H1 (cell line): ENCODE measurements around the gene CNOT2. TPM values are rescaled to one million over a fixed set of nuclear protein-coding genes. Genes with fewer than 3 reads are reported as not detected.

Source experiments
- CTCF ChIA-PET: fragments of 300-600 bp; sonication (Branson Sonifier 250); formaldehyde crosslinking; loops from one replicate; lab custom pipeline; 2021; ENCODE audit not compliant: partially characterized antibody; lab: Charles Lee
- POLR2A ChIA-PET: fragments of 300-600 bp; sonication (Branson Sonifier 250); formaldehyde crosslinking; loops from one replicate; lab custom pipeline; 2021; ENCODE audit warnings: inconsistent platforms; ENCODE audit not compliant: partially characterized antibody; lab: Charles Lee
- DNase-seq, 2 experiments: peaks; one replicate each; pipeline versions ENCODE4 v3.0.0 to v3.0.0-alpha.2; 2010 to 2022; ENCODE audit warnings: low spot score in 2 of 2, low read depth in 1 of 2, mixed read lengths in 1 of 2
- FAIRE-seq: peaks from 2 replicates; lab custom pipeline; 2011; peaks lifted over from hg19 to GRCh38; lab: Jason Lieb, UNC
- H2AFZ ChIP-seq: 2 replicates; pipeline ENCODE4 v1.8.1; 2012; ENCODE audit warnings: low read length, inconsistent platforms
- H2AK5ac ChIP-seq: 2 replicates; pipeline ENCODE4 v1.6.1; 2013; ENCODE audit warnings: low read depth, low read length
- H2BK120ac ChIP-seq: replicated peaks from 2 replicates; pipeline ENCODE3; 2013; ENCODE audit warnings: low read depth, low read length, inconsistent platforms
- H2BK12ac ChIP-seq: 2 replicates; pipeline ENCODE4 v1.6.1; 2013; ENCODE audit warnings: low read depth, low read length
- H2BK15ac ChIP-seq: 2 replicates; pipeline ENCODE4 v1.6.1; 2013; ENCODE audit warnings: low read length
- H2BK20ac ChIP-seq: 2 replicates; pipeline ENCODE4 v1.6.1; 2013; ENCODE audit warnings: low read length
- H2BK5ac ChIP-seq: 2 replicates; pipeline ENCODE4 v1.6.1; 2013; ENCODE audit warnings: low read depth, low read length
- H3K14ac ChIP-seq: 2 replicates; pipeline ENCODE4 v1.6.1; 2013; ENCODE audit warnings: inconsistent platforms; ENCODE audit not compliant: insufficient read length
- H3K18ac ChIP-seq: 2 replicates; pipeline ENCODE4 v1.6.1; 2013; ENCODE audit warnings: low read length; ENCODE audit errors: extremely low read depth
- H3K23ac ChIP-seq: 2 replicates; pipeline ENCODE4 v1.6.1; 2013; ENCODE audit warnings: inconsistent platforms; ENCODE audit not compliant: insufficient read length
- H3K23me2 ChIP-seq: 2 replicates; pipeline ENCODE4 v1.6.1; 2013; ENCODE audit warnings: low read depth, low read length
- H3K27ac ChIP-seq: 2 replicates; pipeline ENCODE4 v1.6.1; 2011; ENCODE audit warnings: low read depth, low read length, inconsistent platforms
- H3K27me3 ChIP-seq, 4 experiments: replicated peaks in 1 of 4; 1 replicate in 1 of 4; 2 replicates in 3 of 4; pipeline versions ENCODE4 v1.6.1 to v1.8.1; 2011 to 2013; ENCODE audit warnings: low read length in 3 of 4, mild to moderate bottlenecking in 3 of 4, inconsistent platforms in 2 of 4, mixed read lengths in 2 of 4, moderate library complexity in 1 of 4; ENCODE audit not compliant: control insufficient read depth in 3 of 4, insufficient read depth in 3 of 4; ENCODE audit errors: extremely low read depth in 1 of 4
- H3K36me3 ChIP-seq, 4 experiments: 2 replicates each; pipeline versions ENCODE4 v1.6.1 to v1.8.1; 2011 to 2013; ENCODE audit warnings: mild to moderate bottlenecking in 4 of 4, low read length in 3 of 4, moderate library complexity in 2 of 4, control low read depth in 1 of 4, inconsistent platforms in 1 of 4; ENCODE audit not compliant: insufficient read depth in 4 of 4, control insufficient read depth in 2 of 4
- H3K4ac ChIP-seq: replicated peaks from 2 replicates; pipeline ENCODE3; 2013; ENCODE audit warnings: low read length, low read depth, mixed read lengths, inconsistent platforms; ENCODE audit not compliant: insufficient read length
- H3K4me1 ChIP-seq, 4 experiments: replicated peaks in 1 of 4; 1 replicate in 1 of 4; 2 replicates in 3 of 4; pipeline versions ENCODE4 v1.6.1 to v1.8.1; 2011 to 2013; ENCODE audit warnings: low read length in 3 of 4, inconsistent platforms in 2 of 4, mixed read lengths in 1 of 4; ENCODE audit not compliant: insufficient read depth in 4 of 4, control insufficient read depth in 3 of 4
- H3K4me2 ChIP-seq, 2 experiments: 2 replicates each; pipeline versions ENCODE4 v1.6.1 to v1.8.1; 2011 to 2013; ENCODE audit warnings: low read depth in 2 of 2, low read length in 2 of 2, control low read depth in 1 of 2, inconsistent platforms in 1 of 2, mild to moderate bottlenecking in 1 of 2; ENCODE audit not compliant: insufficient read depth in 1 of 2
- H3K4me3 ChIP-seq, 4 experiments: fragments of 200-600, 300-600 bp in 1 of 4; sonication (generic), shearing (Covaris generic), sonication (Bioruptor Twin) in 1 of 4; 2 replicates each; pipeline versions ENCODE4 v1.5.1 to v1.8.1; 2011 to 2016; ENCODE audit warnings: low read length in 4 of 4, low read depth in 3 of 4, control low read depth in 2 of 4, inconsistent platforms in 2 of 4, mild to moderate bottlenecking in 2 of 4, mixed read lengths in 1 of 4, moderate library complexity in 1 of 4; ENCODE audit not compliant: insufficient read depth in 2 of 4; ENCODE audit errors: extremely low read depth in 1 of 4
- H3K56ac ChIP-seq: replicated peaks from 2 replicates; pipeline ENCODE3; 2013; ENCODE audit warnings: low read depth, mild to moderate bottlenecking, mixed read lengths, low read length, inconsistent platforms; ENCODE audit not compliant: insufficient read length
- H3K79me1 ChIP-seq: 2 replicates; pipeline ENCODE4 v1.6.1; 2013; ENCODE audit warnings: low read depth, low read length, control low read depth
- H3K79me2 ChIP-seq, 2 experiments: 2 replicates each; pipeline versions ENCODE4 v1.6.1 to v1.8.1; 2012 to 2013; ENCODE audit warnings: low read length in 2 of 2, mild to moderate bottlenecking in 2 of 2, inconsistent platforms in 1 of 2; ENCODE audit not compliant: insufficient read depth in 2 of 2, control insufficient read depth in 1 of 2
- H3K9ac ChIP-seq, 4 experiments: replicated peaks in 1 of 4; 1 replicate in 1 of 4; 2 replicates in 3 of 4; pipeline versions ENCODE4 v1.6.1 to v1.8.1; 2011 to 2013; ENCODE audit warnings: low read depth in 3 of 4, low read length in 3 of 4, control low read depth in 2 of 4, mild to moderate bottlenecking in 2 of 4, moderate library complexity in 2 of 4, inconsistent platforms in 1 of 4; ENCODE audit errors: extremely low read depth in 1 of 4
- H3K9me3 ChIP-seq, 2 experiments: 2 replicates each; pipeline versions ENCODE4 v1.6.1 to v1.8.1; 2012 to 2013; ENCODE audit warnings: mild to moderate bottlenecking in 2 of 2, moderate library complexity in 2 of 2, control low read depth in 1 of 2, inconsistent platforms in 1 of 2, low read depth in 1 of 2, low read length in 1 of 2, mixed read lengths in 1 of 2; ENCODE audit not compliant: insufficient read depth in 2 of 2
- H4K20me1 ChIP-seq, 2 experiments: replicated peaks in 1 of 2; 2 replicates each; pipeline versions ENCODE3 to v1.8.1; 2011 to 2013; ENCODE audit warnings: inconsistent platforms in 2 of 2, low read length in 2 of 2, mild to moderate bottlenecking in 1 of 2; ENCODE audit not compliant: insufficient read depth in 2 of 2, control insufficient read depth in 1 of 2
- H4K5ac ChIP-seq: 2 replicates; pipeline ENCODE4 v1.6.1; 2013; ENCODE audit warnings: low read length, low read depth, mixed read lengths, inconsistent platforms; ENCODE audit not compliant: insufficient read length
- H4K8ac ChIP-seq: 2 replicates; pipeline ENCODE4 v1.8.0; 2013; ENCODE audit warnings: mild to moderate bottlenecking, moderate library complexity, low read length, inconsistent platforms; ENCODE audit not compliant: insufficient read depth; ENCODE audit errors: extremely low read depth
- H4K91ac ChIP-seq: replicated peaks from 2 replicates; pipeline ENCODE3; 2013; ENCODE audit warnings: low read length, mixed read lengths, inconsistent platforms; ENCODE audit not compliant: insufficient read length
- polyA plus RNA-seq, 7 experiments: library from polyadenylated mRNA; depleted of rRNA in 3 of 7; stranded (reverse) in 5 of 7; unstranded in 2 of 7; fragments of >200 nt in 5 of 7; fragments of 200-250 nt in 2 of 7; gene quantifications; 1 replicate in 5 of 7; 2 replicates in 1 of 7; 4 replicates in 1 of 7; pipeline versions ENCODE4 v1.2.1 to v1.2.3, GENCODE V29; 2011 to 2013; ENCODE audit warnings: missing spikeins in 2 of 7, mixed read lengths in 2 of 7
- total RNA-seq: library from RNA; stranded (reverse); fragmentation: NEBNext Ultra II Directional; extraction: Animal tissue kit (Norgen Biotek cat#: 25700); gene quantifications from 2 replicates; pipeline ENCODE4 v1.2.1, GENCODE V29; 2021
- TF ChIP-seq, protein P1 (sequence below): IDR thresholded peaks from 2 replicates; pipeline ENCODE4 v1.6.1; 2012; ENCODE audit warnings: inconsistent platforms

CNOT2 gene
- total and polyA plus RNA-seq, 2 of the 8 experiments (the other 6 are each of a cell fraction or from before 2014, with no cell fraction given), result 61.2 to 64.8 TPM

DNA sequence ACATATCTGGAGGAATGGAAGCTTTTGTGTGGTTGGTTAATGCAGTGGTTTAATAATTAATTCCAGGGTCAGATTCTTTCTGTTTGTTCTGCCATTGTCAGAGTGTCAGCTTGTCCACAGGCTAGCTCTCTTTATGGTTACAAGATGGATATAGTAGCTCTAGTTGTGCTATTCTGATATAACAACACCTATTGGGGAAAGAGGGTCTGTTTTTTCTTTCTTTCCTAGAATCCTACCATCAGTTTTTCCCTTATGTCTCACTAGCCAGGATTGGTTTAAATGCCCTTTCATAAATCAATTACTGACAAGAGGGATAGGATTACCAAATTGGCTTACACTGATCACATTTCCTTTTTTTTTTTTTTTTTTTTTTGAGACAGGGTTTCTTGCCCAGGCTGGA, 27.8 kb downstream of the CNOT2 start:
- H3K9ac ChIP-seq, result no peak overlapping the region
- peaks cover 7 to 100% of the 10 kb centered on the region in 2 experiments; a peak in 3 of 4 replicates for H3K79me2 ChIP-seq
- ChIA-PET CTCF (interaction anchor here (1.1 kb wide), 1 partner anchor 17 kb away, joined by 3 read pairs; no protein-coding TSS in a partner anchor), POLR2A (interaction anchor here (1.6 kb wide), 1 partner anchor 12 kb away, joined by 5 read pairs; no protein-coding TSS in a partner anchor)
- no peak overlapping the region for H3K18ac ChIP-seq
- H3K56ac ChIP-seq, result no peak overlapping the region
- no peak overlapping the region for H3K4me3 ChIP-seq
- DNase-seq (no peak), FAIRE-seq (no peak)
- H3K23me2 ChIP-seq, result no peaks in the 10 kb centered on the region
- TF ChIP-seq, protein P1, sequence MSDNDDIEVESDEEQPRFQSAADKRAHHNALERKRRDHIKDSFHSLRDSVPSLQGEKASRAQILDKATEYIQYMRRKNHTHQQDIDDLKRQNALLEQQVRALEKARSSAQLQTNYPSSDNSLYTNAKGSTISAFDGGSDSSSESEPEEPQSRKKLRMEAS, result no peak
- no peak overlapping the region for H3K4ac ChIP-seq
- no peak overlapping the region for H3K14ac ChIP-seq
- H4K5ac ChIP-seq, result no peak overlapping the region
- H3K4me2 ChIP-seq, result no peak overlapping the region
- H2BK15ac ChIP-seq, result no peak overlapping the region
- no peak overlapping the region for H2BK20ac ChIP-seq
- no peak overlapping the region for H4K91ac ChIP-seq
- H4K20me1 ChIP-seq, result peaks cover 2 to 3% of the 10 kb centered on the region in 2 experiments
- no peak overlapping the region for H3K27ac ChIP-seq
- H3K79me1 ChIP-seq, result no peaks in the 10 kb centered on the region; the same call in 1 of the 2 replicates
- no peaks in the 10 kb centered on the region for H3K9me3 ChIP-seq
- H2BK5ac ChIP-seq, result no peak overlapping the region
- no peak overlapping the region for H4K8ac ChIP-seq
- no peak overlapping the region for H2AK5ac ChIP-seq
- no peaks in the 10 kb centered on the region; a peak in 1 of 8 replicates for H3K36me3 ChIP-seq
- H3K4me1 ChIP-seq, result peaks cover 0 to 7% (median 0%) of the 10 kb centered on the region in 4 experiments; a peak in 1 of 7 replicates
- no peak overlapping the region for H2AFZ ChIP-seq
- no peak overlapping the region for H2BK120ac ChIP-seq
- no peak overlapping the region for H2BK12ac ChIP-seq
- H3K27me3 ChIP-seq, result no peaks in the 10 kb centered on the region
- no peak overlapping the region for H3K23ac ChIP-seq
